Left lobe of liver (tissue), 2 donors: ENCODE results near the gene ORM2. TPM values are rescaled to one million over a fixed set of nuclear protein-coding genes. Genes with fewer than 3 reads are reported as not detected.

ENCODE experiments used
- ATAC-seq: fragments of 200-7000 bp; cut with Tn5 transposase; one replicate; pipeline ENCODE4 v1.9.1; 2020; ENCODE audit warnings: mild to moderate bottlenecking, moderate library complexity
- DNase-seq: peaks from one replicate; pipeline ENCODE4 v3.0.0-alpha.2; 2020; ENCODE audit warnings: low spot score
- total RNA-seq: library from RNA; stranded (reverse); gene quantifications from one replicate; pipeline ENCODE4 v1.2.1, GENCODE V29; 2021
- donor health status: DM: no; HTN: no; CAD: no; lungs with moderate emphysema.
- donor health status: DM: no; HTN: yes; CAD: no.

Gene ORM2
- total RNA-seq, 1 donor from 2014 or later = 4,103 TPM

GRCh38 chr9:114291886-114292590, 37.6 kb upstream of the ORM2 start:
- DNase-seq = peak; percentile 26
- ATAC-seq = no peak

GRCh38 chr9:114294664-114295063, 35.0 kb upstream of the ORM2 start:
- DNase-seq (no peak), ATAC-seq (no peak)

- DNase-seq = no peak
- no peak for ATAC-seq
Measured at GRCh38 chr9:114296338-114296737, 33.3 kb upstream of the ORM2 start.

GRCh38 chr9:114299286-114300152, 30.1 kb upstream of the ORM2 start:
- peak; percentile 82 for ATAC-seq
- DNase-seq = peak; percentile 67

- DNase-seq = peak; percentile 40
- no peak for ATAC-seq
Measured at GRCh38 chr9:114300153-114300845, 29.4 kb upstream of the ORM2 start.

- DNase-seq = peak; percentile 38
- no peak for ATAC-seq
Measured at GRCh38 chr9:114300846-114301797, 28.5 kb upstream of the ORM2 start.

GRCh38 chr9:114301798-114302565, 27.7 kb upstream of the ORM2 start:
- ATAC-seq (no peak), DNase-seq (peak; percentile 21)

GRCh38 chr9:114302727-114303126, 26.9 kb upstream of the ORM2 start:
- peak; percentile 26 for DNase-seq
- ATAC-seq = no peak

GRCh38 chr9:114303571-114303970, 26.1 kb upstream of the ORM2 start:
- no peak for ATAC-seq
- peak; percentile 30 for DNase-seq

- peak; percentile 24 for DNase-seq
Measured at GRCh38 chr9:114303977-114304376, 25.7 kb upstream of the ORM2 start.

GRCh38 chr9:114304416-114305188, 25.1 kb upstream of the ORM2 start:
- ATAC-seq (no peak), DNase-seq (peak; percentile 40)

More at GRCh38 chr9:114303977-114304376, 25.7 kb upstream of the ORM2 start:
- no peak for ATAC-seq

GRCh38 chr9:114307899-114308267, 21.8 kb upstream of the ORM2 start:
- ATAC-seq (no peak), DNase-seq (no peak)

- DNase-seq (peak; percentile 68), ATAC-seq (peak; percentile 44)
Measured at GRCh38 chr9:114308361-114308950, 21.2 kb upstream of the ORM2 start.

GRCh38 chr9:114309096-114309495, 20.6 kb upstream of the ORM2 start:
- DNase-seq (peak; percentile 40), ATAC-seq (no peak)

GRCh38 chr9:114310471-114311450, 18.9 kb upstream of the ORM2 start:
- ATAC-seq = no peak
- peak; percentile 35 for DNase-seq

GRCh38 chr9:114311571-114312512, 17.8 kb upstream of the ORM2 start:
- DNase-seq = peak; percentile 37
- ATAC-seq = no peak
